GM18505 (cell line): ENCODE data around the gene KAZN.

ENCODE experiments used
- ATAC-seq: cut with Tn5 transposase; IDR thresholded peaks from one replicate; pipeline ENCODE4 v1.9.1; 2021; ENCODE audit not compliant: unreplicated experiment
- POLR2A ChIP-seq: IDR thresholded peaks from 4 replicates; pipeline ENCODE4 v1.6.1; 2011; ENCODE audit warnings: borderline replicate concordance; ENCODE audit not compliant: insufficient read depth, insufficient read length; ENCODE audit errors: extremely low read depth

The KAZN gene

GRCh38 chr1:14970115-14970798 lies 371.8 kb downstream of the KAZN start:
- ATAC-seq = no peak
- no peak for TF ChIP-seq POLR2A

GRCh38 chr1:14970799-14971141 lies 372.3 kb downstream of the KAZN start:
- no peak for TF ChIP-seq POLR2A

GRCh38 chr1:14971221-14971620 lies 372.7 kb downstream of the KAZN start:
- no peak for ATAC-seq
- no peak for TF ChIP-seq POLR2A

More at GRCh38 chr1:14970799-14971141, 372.3 kb downstream of the KAZN start:
- no peak for ATAC-seq

- no peak for TF ChIP-seq POLR2A
- no peak for ATAC-seq
Measured at GRCh38 chr1:14972107-14972506, 373.6 kb downstream of the KAZN start.

GRCh38 chr1:14973773-14974172 lies 375.3 kb downstream of the KAZN start:
- no peak for ATAC-seq
- TF ChIP-seq POLR2A = no peak

- no peak for ATAC-seq
- TF ChIP-seq POLR2A = no peak
Measured at GRCh38 chr1:14974361-14974760, 375.9 kb downstream of the KAZN start.

- no peak for TF ChIP-seq POLR2A
- no peak for ATAC-seq
Measured at GRCh38 chr1:14975119-14975518, 376.6 kb downstream of the KAZN start.

GRCh38 chr1:14976256-14976655 lies 377.8 kb downstream of the KAZN start:
- TF ChIP-seq POLR2A = no peak
- no peak for ATAC-seq

- TF ChIP-seq POLR2A = no peak
- ATAC-seq = no peak
Measured at GRCh38 chr1:14977338-14977931, 378.9 kb downstream of the KAZN start.

- TF ChIP-seq POLR2A = no peak
- ATAC-seq = no peak
Measured at GRCh38 chr1:14980621-14981218, 382.2 kb downstream of the KAZN start.

- no peak for ATAC-seq
- TF ChIP-seq POLR2A = no peak
Measured at GRCh38 chr1:14982029-14982428, 383.5 kb downstream of the KAZN start.

GRCh38 chr1:14983277-14983676 lies 384.8 kb downstream of the KAZN start:
- TF ChIP-seq POLR2A = no peak
- ATAC-seq = no peak

GRCh38 chr1:14986168-14986567 lies 387.7 kb downstream of the KAZN start:
- no peak for TF ChIP-seq POLR2A
- no peak for ATAC-seq
